Thymus (tissue), 11 donors: Measurements from ENCODE around the gene PERM1. TPM values are rescaled to one million over a fixed set of nuclear protein-coding genes. Genes with fewer than 3 reads are reported as not detected.
"Not testable (repeated sequence)": the region's sequence is repeated elsewhere in the genome, so short reads cannot be mapped to it uniquely, and the experiment has no call there.

ENCODE experiments used
- DNase-seq, 9 donors: peaks; one replicate each; pipeline ENCODE4 v3.0.0-alpha.2; 2013; ENCODE audit warnings: low spot score in 9 of 9, low read depth in 6 of 9, missing footprints in 1 of 9
- H3K27ac ChIP-seq, 2 donors: one replicate each; pipeline ENCODE4 v1.5.1; 2013; ENCODE audit warnings: control low read depth in 1 of 2, low read depth in 1 of 2, low read length in 1 of 2, mild to moderate bottlenecking in 1 of 2, moderate library complexity in 1 of 2
- H3K27me3 ChIP-seq, 2 donors: one replicate each; pipeline ENCODE4 v1.5.1; 2013; ENCODE audit warnings: low read length in 1 of 2; ENCODE audit not compliant: control insufficient read depth in 2 of 2, insufficient read depth in 1 of 2
- H3K36me3 ChIP-seq, 2 donors: one replicate each; pipeline ENCODE4 v1.5.1; 2013; ENCODE audit warnings: low read length in 1 of 2, mild to moderate bottlenecking in 1 of 2, moderate library complexity in 1 of 2; ENCODE audit not compliant: control insufficient read depth in 2 of 2, insufficient read depth in 2 of 2
- H3K4me1 ChIP-seq, 2 donors: one replicate each; pipeline ENCODE4 v1.5.1; 2013; ENCODE audit warnings: low read length in 2 of 2; ENCODE audit not compliant: control insufficient read depth in 2 of 2, insufficient read depth in 2 of 2
- H3K4me3 ChIP-seq, 2 donors: one replicate each; pipeline ENCODE4 v1.5.1; 2013; ENCODE audit warnings: low read length in 2 of 2, control low read depth in 1 of 2, mild to moderate bottlenecking in 1 of 2
- H3K9me3 ChIP-seq, 2 donors: one replicate each; pipeline ENCODE4 v1.5.1; 2013; ENCODE audit warnings: low read length in 1 of 2, mild to moderate bottlenecking in 1 of 2; ENCODE audit not compliant: control insufficient read depth in 2 of 2, insufficient read depth in 1 of 2
- WGBS: extraction: QIAGEN DNeasy Blood & Tissue Kit; methylation state at CpG from one replicate; pipeline ENCODE4 v1.1.7; 2013; 5-methylcytosine and 5-hydroxymethylcytosine counted together
- polyA plus RNA-seq: library from polyadenylated mRNA; stranded (reverse); fragments of 200-250 nt; gene quantifications from one replicate; pipeline ENCODE4 v1.2.3, GENCODE V29; 2013
- total RNA-seq: library from RNA; stranded (reverse); fragments of 120-200 nt; gene quantifications from one replicate; pipeline ENCODE4 v1.2.4, GENCODE V29; 2013
- donor health status: healthy.

PERM1 gene
- total and polyA plus RNA-seq, 2 donors = 0.05 to 0.59 TPM

GRCh38 chr1:954927-955326 lies 27.0 kb downstream of the PERM1 start:
- H3K36me3 ChIP-seq = peaks cover 58 to 60% of the 10 kb centered on the region in 2 donors
- no peak for DNase-seq
- peaks cover 5 to 6% of the 10 kb centered on the region in 2 donors for H3K27me3 ChIP-seq
- no peaks in the 10 kb centered on the region for H3K9me3 ChIP-seq
- no peak overlapping the region for H3K4me3 ChIP-seq
- H3K4me1 ChIP-seq = peaks cover 6 to 9% of the 10 kb centered on the region in 2 donors
- no peak overlapping the region for H3K27ac ChIP-seq
- 97% methylated on average over 13 of the region's 13 CpGs for WGBS

- H3K27me3 ChIP-seq = no peaks in the 10 kb centered on the region
- no peak overlapping the region for H3K27ac ChIP-seq
- H3K36me3 ChIP-seq = peaks cover 70 to 72% of the 10 kb centered on the region in 2 donors
- H3K4me1 ChIP-seq = peaks cover 6 to 7% of the 10 kb centered on the region in 2 donors
- H3K9me3 ChIP-seq = no peaks in the 10 kb centered on the region
- no peak for DNase-seq
- no peak overlapping the region for H3K4me3 ChIP-seq
- WGBS = 94% methylated on average over 32 of the region's 32 CpGs
Observed at GRCh38 chr1:953524-954320, 28.2 kb downstream of the PERM1 start.

GRCh38 chr1:952603-953002 lies 29.3 kb downstream of the PERM1 start:
- WGBS = 88% methylated on average over 7 of the region's 7 CpGs
- Histone ChIP-seq H3K9me3 (no peaks in the 10 kb centered on the region), H3K27ac (no peak overlapping the region), H3K27me3 (no peaks in the 10 kb centered on the region), H3K4me3 (no peak overlapping the region), H3K4me1 (peaks cover under 1 to 3% of the 10 kb centered on the region in 2 donors), H3K36me3 (peaks cover 82% of the 10 kb centered on the region in 2 donors)
- no peak for DNase-seq

- 98% methylated on average over 15 of the region's 15 CpGs for WGBS
- Histone ChIP-seq H3K27me3 (no peaks in the 10 kb centered on the region), H3K4me3 (no peak overlapping the region), H3K27ac (no peak overlapping the region), H3K9me3 (no peaks in the 10 kb centered on the region), H3K36me3 (peaks cover 85 to 86% of the 10 kb centered on the region in 2 donors), H3K4me1 (no peaks in the 10 kb centered on the region)
- DNase-seq = no peak
Observed at GRCh38 chr1:952201-952600, 29.7 kb downstream of the PERM1 start.

GRCh38 chr1:951364-951763 lies 30.5 kb downstream of the PERM1 start:
- 97% methylated on average over 6 of the region's 6 CpGs for WGBS
- no peak overlapping the region for H3K27ac ChIP-seq
- H3K27me3 ChIP-seq = no peaks in the 10 kb centered on the region
- H3K4me1 ChIP-seq = no peaks in the 10 kb centered on the region
- no peak for DNase-seq
- H3K4me3 ChIP-seq = no peak overlapping the region
- H3K9me3 ChIP-seq = no peaks in the 10 kb centered on the region
- H3K36me3 ChIP-seq = peaks cover 80 to 93% of the 10 kb centered on the region in 2 donors

GRCh38 chr1:950881-951280 lies 31.0 kb downstream of the PERM1 start:
- peaks cover 79 to 98% of the 10 kb centered on the region in 2 donors for H3K36me3 ChIP-seq
- H3K4me3 ChIP-seq = no peak overlapping the region
- no peak overlapping the region for H3K27ac ChIP-seq
- no peak for DNase-seq
- 97% methylated on average over 23 of the region's 23 CpGs for WGBS
- no peaks in the 10 kb centered on the region for H3K27me3 ChIP-seq
- H3K4me1 ChIP-seq = no peaks in the 10 kb centered on the region
- H3K9me3 ChIP-seq = no peaks in the 10 kb centered on the region

- WGBS = 87% methylated on average over 9 of the region's 9 CpGs
- Histone ChIP-seq H3K4me1 (no peaks in the 10 kb centered on the region), H3K27me3 (no peaks in the 10 kb centered on the region), H3K27ac (no peak overlapping the region), H3K4me3 (no peak overlapping the region), H3K36me3 (peaks cover 74 to 98% of the 10 kb centered on the region in 2 donors), H3K9me3 (no peaks in the 10 kb centered on the region)
- DNase-seq = no peak
Observed at GRCh38 chr1:950268-950667, 31.6 kb downstream of the PERM1 start.

- no peak overlapping the region for H3K4me3 ChIP-seq
- 95% methylated on average over 15 of the region's 15 CpGs for WGBS
- peaks cover 13% of the 10 kb centered on the region in 2 donors for H3K27me3 ChIP-seq
- no peak overlapping the region for H3K27ac ChIP-seq
- no peaks in the 10 kb centered on the region for H3K9me3 ChIP-seq
- DNase-seq = no peak
- peaks cover 0 to under 1% of the 10 kb centered on the region in 2 donors for H3K4me1 ChIP-seq
- H3K36me3 ChIP-seq = peaks cover 58 to 92% of the 10 kb centered on the region in 2 donors
Observed at GRCh38 chr1:947958-948357, 33.9 kb downstream of the PERM1 start.

GRCh38 chr1:946811-947210 lies 35.1 kb downstream of the PERM1 start:
- not testable (repeated sequence) for H3K27ac ChIP-seq, H3K4me3 ChIP-seq, H3K9me3 ChIP-seq, H3K4me1 ChIP-seq, DNase-seq
- Histone ChIP-seq H3K36me3 (peaks cover 51 to 81% of the 10 kb centered on the region in 2 donors), H3K27me3 (peaks cover 22 to 25% of the 10 kb centered on the region in 2 donors)
- 98% methylated on average over 13 of the region's 13 CpGs for WGBS
